HepG2 (cell line): Measurements from ENCODE around the gene KCNJ14. TPM values are rescaled to one million over a fixed set of nuclear protein-coding genes. Genes with fewer than 3 reads are reported as not detected.
A peak's percentile ranks its signal among the peaks of the same experiment; 100 is the strongest.

Source experiments
- ATRX ChIP-seq: sonication (generic); formaldehyde crosslinking; IDR thresholded peaks from 2 replicates; pipeline ENCODE4 v1.4.0; 2020; ENCODE audit warnings: missing genetic modification reagents, borderline replicate concordance
- CBX2 ChIP-seq, 2 experiments: fragments of 200-600 bp in 1 of 2; sonication (generic); formaldehyde crosslinking in 1 of 2; IDR thresholded peaks; 2 replicates each; pipeline versions ENCODE4 v1.7.0 to v1.8.1; 2018 to 2022; ENCODE audit warnings: low read depth in 2 of 2, low read length in 1 of 2, mild to moderate bottlenecking in 1 of 2, missing genetic modification reagents in 1 of 2
- FIP1L1 ChIP-seq: fragments of 200-400 bp; formaldehyde crosslinking; IDR thresholded peaks from 2 replicates; pipeline ENCODE4 v1.6.1; 2018; ENCODE audit warnings: low read depth, mild to moderate bottlenecking, low read length, moderate library complexity, borderline replicate concordance; ENCODE audit not compliant: insufficient read depth
- FOXC1 ChIP-seq: sonication (generic); formaldehyde crosslinking; IDR thresholded peaks from 2 replicates; pipeline ENCODE4 v1.8.0; 2022; ENCODE audit warnings: mild to moderate bottlenecking, missing genetic modification reagents, borderline replicate concordance
- GLI4 ChIP-seq: sonication (generic); formaldehyde crosslinking; IDR thresholded peaks from 2 replicates; pipeline ENCODE4 v1.5.1; 2020; ENCODE audit warnings: missing genetic modification reagents, mild to moderate bottlenecking, moderate library complexity, borderline replicate concordance
- SOX5 ChIP-seq: IDR thresholded peaks from 2 replicates; pipeline ENCODE4 v1.6.1; 2016; ENCODE audit warnings: borderline replicate concordance
- THAP11 ChIP-seq: IDR thresholded peaks from 2 replicates; pipeline ENCODE4 v1.6.1; 2016; ENCODE audit warnings: missing biosample characterization, missing genetic modification reagents
- THYN1 ChIP-seq: sonication (generic); formaldehyde crosslinking; IDR thresholded peaks from 2 replicates; pipeline ENCODE4 v1.8.1; 2023; ENCODE audit warnings: low read depth, mild to moderate bottlenecking, moderate library complexity, missing genetic modification reagents, borderline replicate concordance
- ZNF562 ChIP-seq: sonication (generic); formaldehyde crosslinking; IDR thresholded peaks from 2 replicates; pipeline ENCODE4 v1.8.0; 2022; ENCODE audit warnings: missing genetic modification reagents, borderline replicate concordance
- ZNF577 ChIP-seq: sonication (generic); formaldehyde crosslinking; IDR thresholded peaks from 2 replicates; pipeline ENCODE4 v1.4.0; 2020; ENCODE audit warnings: mild to moderate bottlenecking, low read depth, missing genetic modification reagents, borderline replicate concordance
- ZNF724P ChIP-seq: sonication (generic); formaldehyde crosslinking; IDR thresholded peaks from 2 replicates; pipeline ENCODE4 v1.8.0; 2022; ENCODE audit warnings: missing genetic modification reagents, borderline replicate concordance
- polyA plus RNA-seq, 8 experiments: library from polyadenylated mRNA; depleted of rRNA in 3 of 8; stranded (reverse) in 7 of 8; unstranded in 1 of 8; fragments of >200 nt; fragmentation: Illumina TruSeq in 4 of 8; extraction: Trizol in 4 of 8; gene quantifications; 2 replicates each; pipeline versions ENCODE4 v1.2.1 to v1.2.3, GENCODE V29; 2011 to 2016; ENCODE audit warnings: low read depth in 4 of 8, missing spikeins in 1 of 8, mixed read lengths in 1 of 8; ENCODE audit not compliant: insufficient read depth in 1 of 8
- total RNA-seq, 5 experiments: library from RNA; depleted of rRNA; stranded (reverse); fragments of >200 nt; fragmentation: Illumina TruSeq; extraction: Trizol; gene quantifications; 2 replicates each; pipeline ENCODE4 v1.2.3, GENCODE V29; 2016; ENCODE audit warnings: low read depth in 1 of 5
- TF ChIP-seq, protein P1 (sequence below): sonication (generic); formaldehyde crosslinking; IDR thresholded peaks from 2 replicates; pipeline ENCODE4 v1.9.0; 2021; ENCODE audit warnings: missing genetic modification reagents, mild to moderate bottlenecking, borderline replicate concordance
- TF ChIP-seq, protein P2 (sequence below): sonication (generic); formaldehyde crosslinking; IDR thresholded peaks from 2 replicates; pipeline ENCODE4 v1.8.0; 2022; ENCODE audit warnings: mild to moderate bottlenecking, missing genetic modification reagents, moderate library complexity
- TF ChIP-seq, protein P3 (sequence below): sonication (generic); formaldehyde crosslinking; IDR thresholded peaks from 2 replicates; pipeline ENCODE4 v1.5.1; 2020; ENCODE audit warnings: mild to moderate bottlenecking, missing genetic modification reagents, moderate library complexity
- TF ChIP-seq, protein P4 (sequence below): sonication (generic); formaldehyde crosslinking; IDR thresholded peaks from 2 replicates; pipeline ENCODE4 v1.4.0; 2020; ENCODE audit warnings: mild to moderate bottlenecking, low read depth, missing genetic modification reagents
- TF ChIP-seq, protein P5 (sequence below): sonication (generic); formaldehyde crosslinking; IDR thresholded peaks from 2 replicates; pipeline ENCODE4 v1.9.0; 2021; ENCODE audit warnings: missing genetic modification reagents, mild to moderate bottlenecking, borderline replicate concordance
- TF ChIP-seq, protein P6 (sequence below): sonication (generic); formaldehyde crosslinking; IDR thresholded peaks from 2 replicates; pipeline ENCODE4 v1.4.0; 2020; ENCODE audit warnings: missing genetic modification reagents

Gene KCNJ14
- total and polyA plus RNA-seq, 2 of the 13 experiments (the other 11 are each of a cell fraction or from before 2014, with no cell fraction given): 0.20 to 0.51 TPM

DNA sequence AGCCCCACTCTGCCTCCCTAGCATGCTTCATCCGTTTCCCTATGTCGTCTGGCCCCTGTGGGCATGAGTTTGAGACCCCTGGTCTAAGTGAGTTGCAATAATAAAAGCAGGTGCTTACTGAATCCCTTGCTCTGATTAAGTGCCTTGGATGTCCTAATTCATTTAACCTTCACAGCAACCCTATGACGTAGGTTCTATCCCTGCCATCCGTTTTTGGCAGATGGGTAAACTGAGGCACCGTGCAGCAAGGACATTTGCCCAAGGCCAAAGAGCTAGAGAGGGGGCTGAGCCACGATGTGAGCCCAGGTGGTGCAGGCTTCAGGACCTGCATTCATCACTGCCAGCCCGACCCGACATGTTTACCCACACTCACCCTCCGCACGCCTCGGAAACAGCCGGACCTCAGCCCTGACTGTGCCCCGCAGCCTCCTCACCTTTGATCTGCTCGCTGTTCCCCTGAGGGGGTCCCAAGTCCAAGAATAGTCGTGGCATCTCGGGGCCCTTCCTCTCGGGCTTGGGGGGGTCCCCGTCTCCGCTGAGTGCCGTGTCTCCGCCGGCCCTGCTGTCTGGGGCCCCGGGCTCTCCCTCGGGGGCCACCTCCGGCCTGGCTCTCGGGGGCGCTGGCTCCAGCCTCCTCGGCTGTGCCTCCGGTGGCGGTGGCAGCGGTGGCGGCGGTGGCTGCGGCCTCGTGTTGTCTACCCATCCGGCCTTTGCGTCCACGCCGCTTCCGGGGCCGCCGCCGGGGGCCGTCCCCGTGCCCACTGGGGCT, 41.8 kb downstream of the KCNJ14 start (continued):
- TF ChIP-seq, protein P1, sequence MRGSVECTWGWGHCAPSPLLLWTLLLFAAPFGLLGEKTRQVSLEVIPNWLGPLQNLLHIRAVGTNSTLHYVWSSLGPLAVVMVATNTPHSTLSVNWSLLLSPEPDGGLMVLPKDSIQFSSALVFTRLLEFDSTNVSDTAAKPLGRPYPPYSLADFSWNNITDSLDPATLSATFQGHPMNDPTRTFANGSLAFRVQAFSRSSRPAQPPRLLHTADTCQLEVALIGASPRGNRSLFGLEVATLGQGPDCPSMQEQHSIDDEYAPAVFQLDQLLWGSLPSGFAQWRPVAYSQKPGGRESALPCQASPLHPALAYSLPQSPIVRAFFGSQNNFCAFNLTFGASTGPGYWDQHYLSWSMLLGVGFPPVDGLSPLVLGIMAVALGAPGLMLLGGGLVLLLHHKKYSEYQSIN: no peak
- TF ChIP-seq, protein P2, sequence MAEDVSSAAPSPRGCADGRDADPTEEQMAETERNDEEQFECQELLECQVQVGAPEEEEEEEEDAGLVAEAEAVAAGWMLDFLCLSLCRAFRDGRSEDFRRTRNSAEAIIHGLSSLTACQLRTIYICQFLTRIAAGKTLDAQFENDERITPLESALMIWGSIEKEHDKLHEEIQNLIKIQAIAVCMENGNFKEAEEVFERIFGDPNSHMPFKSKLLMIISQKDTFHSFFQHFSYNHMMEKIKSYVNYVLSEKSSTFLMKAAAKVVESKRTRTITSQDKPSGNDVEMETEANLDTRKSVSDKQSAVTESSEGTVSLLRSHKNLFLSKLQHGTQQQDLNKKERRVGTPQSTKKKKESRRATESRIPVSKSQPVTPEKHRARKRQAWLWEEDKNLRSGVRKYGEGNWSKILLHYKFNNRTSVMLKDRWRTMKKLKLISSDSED (CRISPR knock-in tag): no peak
- TF ChIP-seq, protein P3, sequence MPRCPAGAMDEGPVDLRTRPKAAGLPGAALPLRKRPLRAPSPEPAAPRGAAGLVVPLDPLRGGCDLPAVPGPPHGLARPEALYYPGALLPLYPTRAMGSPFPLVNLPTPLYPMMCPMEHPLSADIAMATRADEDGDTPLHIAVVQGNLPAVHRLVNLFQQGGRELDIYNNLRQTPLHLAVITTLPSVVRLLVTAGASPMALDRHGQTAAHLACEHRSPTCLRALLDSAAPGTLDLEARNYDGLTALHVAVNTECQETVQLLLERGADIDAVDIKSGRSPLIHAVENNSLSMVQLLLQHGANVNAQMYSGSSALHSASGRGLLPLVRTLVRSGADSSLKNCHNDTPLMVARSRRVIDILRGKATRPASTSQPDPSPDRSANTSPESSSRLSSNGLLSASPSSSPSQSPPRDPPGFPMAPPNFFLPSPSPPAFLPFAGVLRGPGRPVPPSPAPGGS (CRISPR knock-in tag): no peak
- TF ChIP-seq FIP1L1: no peak
- TF ChIP-seq THYN1 (CRISPR knock-in tag): no peak
- TF ChIP-seq GLI4 (CRISPR knock-in tag): no peak
- TF ChIP-seq ZNF577 (CRISPR knock-in tag): no peak
- TF ChIP-seq, protein P4, sequence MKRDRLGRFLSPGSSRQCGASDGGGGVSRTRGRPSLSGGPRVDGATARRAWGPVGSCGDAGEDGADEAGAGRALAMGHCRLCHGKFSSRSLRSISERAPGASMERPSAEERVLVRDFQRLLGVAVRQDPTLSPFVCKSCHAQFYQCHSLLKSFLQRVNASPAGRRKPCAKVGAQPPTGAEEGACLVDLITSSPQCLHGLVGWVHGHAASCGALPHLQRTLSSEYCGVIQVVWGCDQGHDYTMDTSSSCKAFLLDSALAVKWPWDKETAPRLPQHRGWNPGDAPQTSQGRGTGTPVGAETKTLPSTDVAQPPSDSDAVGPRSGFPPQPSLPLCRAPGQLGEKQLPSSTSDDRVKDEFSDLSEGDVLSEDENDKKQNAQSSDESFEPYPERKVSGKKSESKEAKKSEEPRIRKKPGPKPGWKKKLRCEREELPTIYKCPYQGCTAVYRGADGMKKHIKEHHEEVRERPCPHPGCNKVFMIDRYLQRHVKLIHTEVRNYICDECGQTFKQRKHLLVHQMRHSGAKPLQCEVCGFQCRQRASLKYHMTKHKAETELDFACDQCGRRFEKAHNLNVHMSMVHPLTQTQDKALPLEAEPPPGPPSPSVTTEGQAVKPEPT: 0 out of 2 replicates have a peak, but pooled peaks have one; percentile 58
- TF ChIP-seq ATRX (CRISPR knock-in tag): no peak
- TF ChIP-seq, protein P5, sequence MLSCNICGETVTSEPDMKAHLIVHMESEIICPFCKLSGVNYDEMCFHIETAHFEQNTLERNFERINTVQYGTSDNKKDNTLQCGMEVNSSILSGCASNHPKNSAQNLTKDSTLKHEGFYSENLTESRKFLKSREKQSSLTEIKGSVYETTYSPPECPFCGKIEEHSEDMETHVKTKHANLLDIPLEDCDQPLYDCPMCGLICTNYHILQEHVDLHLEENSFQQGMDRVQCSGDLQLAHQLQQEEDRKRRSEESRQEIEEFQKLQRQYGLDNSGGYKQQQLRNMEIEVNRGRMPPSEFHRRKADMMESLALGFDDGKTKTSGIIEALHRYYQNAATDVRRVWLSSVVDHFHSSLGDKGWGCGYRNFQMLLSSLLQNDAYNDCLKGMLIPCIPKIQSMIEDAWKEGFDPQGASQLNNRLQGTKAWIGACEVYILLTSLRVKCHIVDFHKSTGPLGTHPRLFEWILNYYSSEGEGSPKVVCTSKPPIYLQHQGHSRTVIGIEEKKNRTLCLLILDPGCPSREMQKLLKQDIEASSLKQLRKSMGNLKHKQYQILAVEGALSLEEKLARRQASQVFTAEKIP (CRISPR knock-in tag): no peak
- TF ChIP-seq ZNF724P: no peak
- no peak for TF ChIP-seq ZNF562
- no peak for TF ChIP-seq FOXC1
- TF ChIP-seq CBX2 (IDR thresholded peaks at IDR 0.05; ENCODE audit: low read depth, low read length): no peak
- no peak for TF ChIP-seq CBX2 (CRISPR knock-in tag; IDR thresholded peaks at IDR 0.05; ENCODE audit: low read depth)
- TF ChIP-seq, protein P6, sequence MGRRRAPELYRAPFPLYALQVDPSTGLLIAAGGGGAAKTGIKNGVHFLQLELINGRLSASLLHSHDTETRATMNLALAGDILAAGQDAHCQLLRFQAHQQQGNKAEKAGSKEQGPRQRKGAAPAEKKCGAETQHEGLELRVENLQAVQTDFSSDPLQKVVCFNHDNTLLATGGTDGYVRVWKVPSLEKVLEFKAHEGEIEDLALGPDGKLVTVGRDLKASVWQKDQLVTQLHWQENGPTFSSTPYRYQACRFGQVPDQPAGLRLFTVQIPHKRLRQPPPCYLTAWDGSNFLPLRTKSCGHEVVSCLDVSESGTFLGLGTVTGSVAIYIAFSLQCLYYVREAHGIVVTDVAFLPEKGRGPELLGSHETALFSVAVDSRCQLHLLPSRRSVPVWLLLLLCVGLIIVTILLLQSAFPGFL (CRISPR knock-in tag): no peak
- TF ChIP-seq THAP11 (CRISPR knock-in tag): 0 out of 2 replicates have a peak, but pooled peaks have one; percentile 52
- TF ChIP-seq SOX5: peak; percentile 21; the same call in 1 of the 2 replicates
